NCI-H2227 (cell line): ENCODE results near the gene FCRLA.
"Not testable (repeated sequence)": the region's sequence is repeated elsewhere in the genome, so short reads cannot be mapped to it uniquely, and the experiment has no call there.

ENCODE experiments used
- DNase-seq: peaks from one replicate; lab custom pipeline; 2025; ENCODE audit not compliant: unreplicated experiment; lab: John Stamatoyannopoulos, UW

FCRLA gene

DNA sequence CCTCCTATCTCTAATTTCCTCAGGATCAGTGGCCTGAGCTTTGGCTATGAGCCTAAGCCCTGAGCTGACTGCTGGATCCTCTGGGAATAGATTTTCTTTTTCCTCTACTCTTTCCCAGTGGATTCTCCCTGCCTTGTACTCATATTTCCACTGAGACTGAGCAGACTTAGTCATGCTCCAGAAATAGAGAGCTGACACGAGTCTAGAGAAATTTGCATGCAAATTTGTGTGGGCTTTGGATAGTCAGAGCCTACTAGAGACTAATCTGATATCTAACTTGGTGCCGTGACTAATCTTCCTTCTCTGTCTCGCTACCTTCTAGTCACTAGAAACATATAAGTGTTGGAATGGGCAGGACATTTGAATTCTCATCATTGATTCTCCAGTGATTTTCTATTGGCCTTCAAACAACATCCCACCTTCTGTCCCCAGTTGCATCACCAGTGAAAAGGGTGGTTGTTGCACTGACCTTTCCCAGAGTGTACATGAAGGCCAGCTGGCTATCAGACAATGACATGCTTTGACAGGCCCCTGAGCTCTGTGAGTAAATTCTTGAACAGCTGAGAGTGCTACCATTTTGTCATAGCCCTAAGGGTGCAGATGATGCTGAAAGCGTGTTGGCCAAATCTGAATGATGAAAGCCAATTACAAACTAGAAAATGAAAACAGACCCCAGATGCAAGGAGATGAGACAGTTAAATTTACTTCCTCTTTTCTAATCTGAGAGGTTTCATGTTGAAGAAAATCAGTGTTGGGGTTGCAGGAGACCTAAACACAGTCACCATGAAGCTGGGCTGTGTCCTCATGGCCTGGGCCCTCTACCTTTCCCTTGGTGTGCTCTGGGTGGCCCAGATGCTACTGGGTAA, at the start of gene FCRLA:
Gene FCRLA (plus strand): TSS at position 748 of the 866 bp plus-strand sequence. CDS start 36 bp downstream, at position 784.
- DNase-seq = no peak

- not testable (repeated sequence) for DNase-seq
Observed at GRCh38 chr1:161658524-161658923, 48.5 kb upstream of the FCRLA start.

- not testable (repeated sequence) for DNase-seq
Observed at GRCh38 chr1:161661660-161662311, 45.2 kb upstream of the FCRLA start.

DNA sequence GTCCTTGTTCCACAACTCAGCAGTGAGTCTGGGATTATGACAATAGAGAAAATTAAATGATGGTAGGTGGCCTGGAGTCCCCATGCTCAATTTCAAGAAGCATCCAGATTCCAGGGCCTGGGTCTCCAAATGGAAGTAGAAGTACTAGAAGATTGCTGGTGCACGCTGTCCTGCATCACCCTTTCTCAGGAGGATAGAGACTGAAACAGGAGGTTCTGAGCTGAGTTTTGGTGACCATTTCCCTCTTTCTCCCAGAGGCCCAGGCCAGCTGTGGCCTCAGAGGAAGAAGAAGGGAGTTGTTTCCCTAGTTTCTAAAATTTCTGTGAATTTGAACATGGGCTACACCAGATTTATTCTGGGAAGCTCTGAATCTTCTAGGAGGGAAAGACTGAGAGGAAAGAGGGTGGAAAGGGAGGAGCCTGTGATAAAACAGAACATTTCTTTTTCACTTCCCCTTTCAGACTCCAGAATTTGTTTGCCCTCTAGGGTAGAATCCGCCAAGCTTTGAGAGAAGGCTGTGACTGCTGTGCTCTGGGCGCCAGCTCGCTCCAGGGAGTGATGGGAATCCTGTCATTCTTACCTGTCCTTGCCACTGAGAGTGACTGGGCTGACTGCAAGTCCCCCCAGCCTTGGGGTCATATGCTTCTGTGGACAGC, 44.2 kb upstream of the FCRLA start, which contains the start of gene FCGR2B:
Gene FCGR2B (plus strand): TSS at position 460 of the 656 bp plus-strand sequence. CDS start 99 bp downstream, at position 559.
- DNase-seq = not testable (repeated sequence)

DNA sequence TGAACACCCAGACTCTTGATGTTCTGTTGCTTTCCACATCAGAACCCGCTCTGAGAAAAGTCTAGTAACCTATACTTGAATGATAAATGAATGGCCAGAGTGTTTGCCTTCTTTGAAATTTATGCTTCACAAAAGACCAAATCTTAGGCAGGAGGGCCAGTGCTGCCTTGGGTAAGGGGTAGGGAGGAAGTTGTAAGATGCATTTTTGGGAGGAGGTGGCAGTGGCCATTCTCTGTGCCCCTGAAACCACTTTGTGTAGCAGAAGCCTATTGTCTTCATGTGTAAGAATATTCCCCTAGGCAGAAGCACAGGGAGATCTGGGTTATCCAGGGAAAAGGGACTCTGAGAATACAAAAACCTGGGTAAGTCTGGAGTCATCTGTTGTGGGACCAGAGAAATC, 43.5 kb upstream of the FCRLA start:
- DNase-seq = not testable (repeated sequence)

DNA sequence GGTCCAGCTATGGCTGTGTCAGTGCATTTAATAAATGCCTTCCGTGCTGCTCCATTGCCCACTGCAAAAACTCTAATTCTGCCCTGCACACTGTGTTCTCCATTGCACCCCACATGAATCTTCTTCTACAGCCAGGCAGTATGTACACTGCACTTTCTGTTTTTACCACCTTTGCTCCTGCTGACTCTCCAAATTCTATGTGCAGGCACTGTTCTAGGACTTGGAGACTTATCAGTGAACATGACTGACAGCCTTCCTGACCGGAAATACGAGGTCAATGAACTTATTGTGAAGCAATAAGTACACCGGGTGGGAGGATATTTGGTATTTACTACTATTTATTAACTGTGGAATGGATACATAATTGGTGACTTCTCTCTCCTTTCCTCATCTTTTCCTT, 42.3 kb upstream of the FCRLA start:
- not testable (repeated sequence) for DNase-seq

DNA sequence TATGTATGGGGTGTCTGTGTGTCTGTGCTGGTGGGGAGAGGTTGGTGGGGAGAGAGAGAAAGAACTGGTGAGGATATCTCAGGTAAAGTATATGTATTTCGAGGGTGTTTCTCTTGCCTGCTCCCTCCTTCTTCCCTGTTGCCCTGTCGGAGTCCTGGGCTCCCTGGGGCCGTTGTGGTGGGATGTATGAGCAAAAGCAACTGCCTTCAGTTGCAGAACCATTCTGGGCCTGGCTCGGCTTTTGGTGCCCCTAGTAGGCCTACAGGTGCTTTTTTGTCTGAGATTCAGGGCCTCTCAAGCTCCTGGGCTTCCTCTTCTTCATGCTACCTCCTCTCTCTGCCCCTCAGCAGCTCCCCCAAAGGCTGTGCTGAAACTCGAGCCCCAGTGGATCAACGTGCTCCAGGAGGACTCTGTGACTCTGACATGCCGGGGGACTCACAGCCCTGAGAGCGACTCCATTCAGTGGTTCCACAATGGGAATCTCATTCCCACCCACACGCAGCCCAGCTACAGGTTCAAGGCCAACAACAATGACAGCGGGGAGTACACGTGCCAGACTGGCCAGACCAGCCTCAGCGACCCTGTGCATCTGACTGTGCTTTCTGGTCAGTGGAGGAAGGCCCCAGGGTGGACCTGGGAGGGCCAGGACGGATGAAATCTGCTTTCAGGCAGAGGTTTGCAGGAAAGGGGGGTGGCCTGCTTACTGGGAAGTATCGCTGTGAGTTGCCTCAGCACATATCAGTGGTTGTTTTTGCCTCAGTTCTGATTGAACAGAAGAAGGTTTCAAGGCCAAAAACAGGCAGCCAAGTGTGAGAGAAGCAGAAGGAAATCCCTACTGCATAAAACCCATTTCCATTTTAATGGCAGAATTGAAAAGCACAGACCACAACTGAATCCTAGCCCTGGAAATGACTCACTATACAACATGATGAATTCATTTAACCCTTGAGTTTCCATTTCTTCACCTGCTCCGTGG, 35.7 kb upstream of the FCRLA start:
- DNase-seq = not testable (repeated sequence)

DNA sequence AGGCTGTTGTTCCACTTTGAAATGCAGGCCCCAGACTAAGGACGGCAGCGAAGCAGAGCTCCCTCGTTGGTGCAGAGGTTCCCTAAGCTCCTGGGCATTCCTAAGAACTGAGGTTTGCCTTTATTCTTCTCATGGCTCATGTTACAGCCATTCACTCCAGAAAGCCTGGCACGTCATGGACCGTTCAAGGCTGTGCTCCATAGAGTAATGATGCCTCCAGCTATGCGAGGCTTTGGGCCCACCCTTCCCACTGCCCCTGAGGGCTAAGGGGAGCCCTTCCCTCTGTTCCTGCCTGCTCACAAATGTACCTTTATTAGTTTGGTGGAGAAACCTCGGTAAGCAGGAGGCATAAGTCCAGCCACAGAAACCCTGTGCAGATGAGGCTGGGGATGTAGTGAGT, 33.6 kb upstream of the FCRLA start:
- not testable (repeated sequence) for DNase-seq

GRCh38 chr1:161674447-161674846, 32.6 kb upstream of the FCRLA start:
- not testable (repeated sequence) for DNase-seq

DNA sequence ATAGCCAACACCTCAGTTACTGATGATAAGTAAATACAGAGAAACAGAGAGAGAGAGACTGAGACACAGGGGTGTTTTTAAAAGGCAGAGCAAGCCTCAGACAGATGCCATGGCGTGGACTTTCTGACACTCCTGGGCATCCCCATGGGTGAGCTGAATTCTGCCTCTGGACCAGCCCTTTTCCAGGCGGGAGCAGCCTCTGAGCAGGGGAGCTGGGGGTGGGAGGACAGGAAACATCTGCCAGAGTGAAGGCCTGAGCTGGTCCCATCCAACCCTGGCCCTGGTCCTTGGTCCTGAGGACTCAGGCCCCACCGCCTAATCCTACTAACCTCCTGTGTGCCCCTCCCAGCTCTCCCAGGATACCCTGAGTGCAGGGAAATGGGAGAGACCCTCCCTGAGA, 32.1 kb upstream of the FCRLA start:
- DNase-seq = not testable (repeated sequence)

DNA sequence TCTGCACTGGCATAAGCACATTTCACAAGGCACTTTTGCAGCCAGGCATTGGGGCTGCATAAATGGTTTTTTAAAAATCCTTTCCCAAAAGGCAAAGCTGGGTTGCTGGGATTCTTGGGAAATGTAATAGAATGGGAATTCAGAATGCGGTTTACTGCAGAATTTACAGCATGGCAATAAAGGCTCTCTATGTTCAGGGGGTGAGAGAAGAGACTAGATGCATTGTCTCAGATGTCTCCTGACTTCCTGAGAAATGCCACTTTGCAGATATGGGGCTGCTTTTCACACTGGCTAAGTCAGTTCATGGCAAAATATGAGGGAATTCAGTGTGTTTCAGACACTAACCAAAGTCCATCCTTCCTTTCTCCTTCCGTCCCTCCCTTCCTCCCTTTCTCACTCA, 30.6 kb upstream of the FCRLA start:
- no peak for DNase-seq

DNA sequence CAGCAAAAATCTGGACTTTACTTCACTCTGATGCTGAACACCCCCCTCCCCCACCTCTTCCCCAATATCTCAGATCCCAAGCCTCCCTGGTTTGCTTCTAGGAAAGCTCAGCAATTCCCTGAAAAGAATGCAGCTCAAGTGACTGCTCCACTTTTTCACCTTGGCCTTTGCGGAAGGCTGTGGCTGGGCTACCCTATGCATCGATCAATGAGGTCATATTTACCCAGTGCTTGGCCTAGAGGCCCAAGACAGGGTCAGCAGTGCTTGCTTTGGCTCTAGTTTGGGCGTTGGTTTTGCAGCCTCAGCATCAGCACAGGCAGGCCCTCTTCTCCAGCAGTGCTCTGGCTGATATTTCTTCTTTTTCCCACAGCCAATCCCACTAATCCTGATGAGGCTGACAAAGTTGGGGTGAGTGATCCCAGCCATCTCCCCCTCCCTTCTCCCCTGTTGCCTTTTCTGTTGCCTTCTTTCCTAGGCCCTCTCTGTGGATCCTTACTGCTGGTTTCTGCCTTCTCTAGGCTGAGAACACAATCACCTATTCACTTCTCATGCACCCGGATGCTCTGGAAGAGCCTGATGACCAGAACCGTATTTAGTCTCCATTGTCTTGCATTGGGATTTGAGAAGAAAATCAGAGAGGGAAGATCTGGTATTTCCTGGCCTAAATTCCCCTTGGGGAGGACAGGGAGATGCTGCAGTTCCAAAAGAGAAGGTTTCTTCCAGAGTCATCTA, 29.9 kb upstream of the FCRLA start:
- no peak for DNase-seq

DNA sequence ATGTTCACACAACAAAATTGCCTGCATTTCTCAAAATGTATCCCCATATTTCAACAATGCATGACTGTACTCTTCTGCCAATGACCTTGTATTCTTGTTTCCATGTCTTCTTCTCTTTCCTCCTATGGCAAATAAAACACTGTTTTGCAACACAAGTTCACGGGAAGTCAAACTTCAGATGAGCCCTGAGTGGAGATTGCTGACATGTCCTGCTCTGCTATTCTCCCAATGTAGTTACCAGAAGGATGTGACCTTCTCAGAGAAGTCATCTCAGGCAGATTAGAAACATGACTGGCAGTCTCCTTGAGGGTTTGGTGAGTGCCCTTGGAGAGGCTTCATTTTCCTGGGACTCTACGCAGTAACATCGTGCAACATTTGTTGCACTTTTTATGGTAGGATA, 28.5 kb upstream of the FCRLA start:
- no peak for DNase-seq

GRCh38 chr1:161681879-161682278, 25.1 kb upstream of the FCRLA start:
- DNase-seq = no peak

- DNase-seq = no peak
Observed at GRCh38 chr1:161688946-161689345, 18.1 kb upstream of the FCRLA start.

DNA sequence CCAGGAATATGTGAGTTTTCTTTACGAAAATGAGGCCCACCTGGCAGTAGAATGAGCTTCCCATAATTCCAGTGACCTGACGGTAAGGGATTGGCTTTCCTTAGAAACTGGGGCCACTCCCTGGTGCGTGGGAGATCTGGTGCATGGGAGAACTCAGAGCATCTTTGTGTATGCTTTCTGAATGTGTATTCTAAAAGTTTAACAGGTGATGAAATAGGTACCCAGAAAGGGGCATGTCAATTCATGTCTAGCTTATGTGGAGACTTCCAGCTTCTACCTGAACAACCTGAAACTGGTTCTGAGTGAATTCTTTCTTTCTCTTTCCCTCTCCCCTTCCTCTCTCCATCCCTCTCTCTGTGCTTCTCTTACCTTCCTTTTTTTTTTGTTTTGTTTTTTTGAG, 15.2 kb upstream of the FCRLA start:
- no peak for DNase-seq

- peak; percentile 46 for DNase-seq
Observed at GRCh38 chr1:161693020-161693712, 13.9 kb upstream of the FCRLA start.

GRCh38 chr1:161698302-161698701, 8.7 kb upstream of the FCRLA start:
- DNase-seq = not testable (repeated sequence)

DNA sequence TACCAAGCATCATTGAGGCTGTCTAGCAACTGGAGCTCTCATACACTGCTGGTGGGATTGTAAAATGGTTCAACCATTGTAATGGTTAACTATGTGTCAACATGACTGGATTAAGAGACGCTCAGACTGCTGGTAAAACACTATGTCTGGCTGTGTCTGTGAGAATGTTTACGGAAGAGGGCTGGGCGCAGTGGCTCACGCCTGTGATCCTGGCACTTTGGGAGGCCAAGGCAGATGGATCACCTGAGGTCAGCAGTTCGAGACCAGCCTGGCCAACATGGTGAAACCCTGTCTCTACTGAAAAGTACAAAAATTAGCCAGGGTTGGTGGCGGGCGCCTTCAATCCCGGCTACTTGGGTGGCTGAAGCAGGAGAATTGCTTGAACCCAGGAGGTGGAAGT, 4.8 kb upstream of the FCRLA start:
- DNase-seq = no peak
